ENCODE data around the gene TOP1.

Gene TOP1

GRCh38 chr20:41140226-41141133 lies 111.9 kb downstream of the TOP1 start:
- no peak overlapping the region for H3K4me3 ChIP-seq (ENCODE audit: low read depth, low read length)

DNA sequence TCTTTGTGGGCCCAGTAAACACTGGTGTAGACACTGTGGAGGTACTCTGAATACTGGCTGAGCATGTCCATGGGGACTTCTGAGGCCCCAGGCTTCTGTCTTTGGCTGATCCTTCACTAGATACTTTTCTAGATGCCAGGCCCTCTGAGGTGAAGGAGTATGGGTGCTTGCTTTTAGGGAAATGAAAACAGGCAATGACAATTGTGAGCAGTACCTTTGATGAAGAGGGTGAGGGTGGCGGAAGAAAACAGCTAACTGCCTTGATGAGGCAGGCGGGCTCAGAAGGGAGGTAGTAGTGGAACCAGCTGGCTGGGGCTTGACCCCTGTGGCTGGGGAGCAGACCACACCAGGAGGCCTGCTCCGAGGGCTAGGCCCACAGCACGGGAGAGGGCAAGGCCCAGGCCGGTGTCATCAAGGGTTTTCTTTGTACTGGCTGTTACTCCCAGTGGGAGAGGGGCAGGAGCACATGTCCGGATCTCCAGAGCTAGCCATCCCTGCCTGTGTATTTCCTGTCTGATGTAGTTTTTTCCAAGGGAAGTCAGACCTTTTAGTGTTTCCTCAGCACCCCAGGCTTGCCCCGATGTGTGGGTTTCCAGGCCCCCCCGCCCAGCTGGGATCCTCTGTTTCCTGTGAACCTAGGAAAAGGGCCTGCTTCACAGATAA lies 112.7 kb downstream of the TOP1 start:
- H3K4me3 ChIP-seq (ENCODE audit: low read depth, low read length): no peak overlapping the region

DNA sequence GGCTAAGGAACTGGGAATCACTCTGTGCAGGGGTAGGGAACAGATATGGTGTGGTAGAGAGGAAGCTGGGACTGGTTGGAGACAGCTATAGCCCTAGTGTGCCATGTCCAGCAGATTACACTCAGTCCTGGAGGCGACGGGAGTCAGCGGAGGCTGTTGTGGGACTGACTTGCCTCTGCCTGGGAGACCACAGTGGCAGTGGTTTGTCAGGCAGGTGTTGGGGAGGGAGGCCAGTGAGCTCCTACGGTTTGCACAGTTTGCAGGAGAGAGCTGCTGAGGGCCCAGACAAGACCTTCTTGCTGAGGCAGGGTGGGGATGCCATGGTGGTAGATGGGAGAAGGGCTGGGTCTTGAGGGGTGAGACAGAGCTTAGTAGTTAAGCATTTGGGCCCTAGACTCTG lies 113.6 kb downstream of the TOP1 start:
- H3K4me3 ChIP-seq (ENCODE audit: low read depth, low read length): no peak overlapping the region

- no peak overlapping the region for H3K4me3 ChIP-seq (ENCODE audit: low read depth, low read length)
Observed at GRCh38 chr20:41142919-41143318, 114.3 kb downstream of the TOP1 start.

DNA sequence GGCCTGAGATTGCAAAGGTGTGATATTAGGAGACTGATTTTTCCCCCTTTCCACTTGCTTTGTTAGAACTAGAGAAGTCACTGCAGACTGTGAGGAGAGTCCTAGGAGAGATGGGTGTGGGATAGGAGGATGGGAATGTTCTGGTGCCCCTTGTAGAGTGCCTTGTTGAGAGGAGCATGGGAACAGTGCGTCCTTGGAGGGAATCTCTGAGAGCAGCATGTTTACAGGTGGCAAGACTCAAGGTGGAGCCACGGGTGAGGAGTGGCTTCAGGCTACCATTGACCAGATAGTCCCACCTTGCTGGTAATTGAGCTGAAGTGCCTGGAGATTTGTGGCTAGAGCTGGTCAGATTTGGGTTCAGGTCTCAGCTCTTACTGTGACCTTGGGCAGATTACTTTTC lies 114.7 kb downstream of the TOP1 start:
- H3K4me3 ChIP-seq (ENCODE audit: low read depth, low read length): no peak overlapping the region

DNA sequence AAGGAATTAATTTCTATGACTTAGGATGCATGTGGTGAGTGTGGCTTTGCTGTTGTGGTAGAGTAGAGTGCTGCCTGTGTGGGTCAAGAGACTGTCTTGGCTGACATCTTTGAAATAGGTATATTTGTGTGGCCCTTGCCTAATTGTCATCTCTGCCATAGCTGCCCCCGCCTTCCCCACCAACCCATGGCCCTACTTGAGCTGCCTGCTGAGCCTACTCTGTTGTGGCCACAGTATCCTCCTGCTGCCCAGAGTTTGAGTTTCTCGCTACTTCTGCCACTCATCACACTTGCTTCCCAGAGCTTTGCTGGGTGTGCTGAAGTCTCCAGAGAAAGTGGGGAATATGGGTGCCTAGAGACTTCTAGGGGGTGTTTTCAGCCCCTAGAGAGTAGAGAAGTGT lies 116.7 kb downstream of the TOP1 start:
- no peak overlapping the region for H3K4me3 ChIP-seq (ENCODE audit: low read depth, low read length)

- H3K4me3 ChIP-seq (ENCODE audit: low read depth, low read length): no peak overlapping the region
Observed at GRCh38 chr20:41145821-41146620, 117.4 kb downstream of the TOP1 start.

- no peak overlapping the region for H3K4me3 ChIP-seq (ENCODE audit: low read depth, low read length)
Observed at GRCh38 chr20:41147767-41148191, 119.2 kb downstream of the TOP1 start.

DNA sequence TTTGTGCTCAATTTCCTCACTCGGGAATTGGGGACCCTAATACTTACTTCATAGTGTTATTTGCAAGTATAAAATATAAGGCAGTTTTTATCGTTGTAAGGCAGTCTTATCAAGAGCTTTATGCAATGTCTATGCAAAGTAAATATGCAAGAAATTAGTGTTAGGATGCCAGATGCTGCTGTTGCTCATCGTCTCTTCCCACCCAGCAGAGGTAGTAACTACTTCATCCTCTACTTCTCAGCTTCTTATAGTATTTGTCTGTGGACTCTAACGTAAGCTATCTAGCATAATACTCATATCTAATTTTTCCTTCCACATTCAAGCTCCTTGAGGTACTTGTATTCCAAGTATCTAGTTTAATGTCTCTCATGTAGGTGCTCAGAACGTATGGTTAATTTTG lies 120.3 kb downstream of the TOP1 start:
- H3K4me3 ChIP-seq (ENCODE audit: low read depth, low read length): no peak overlapping the region

- no peak overlapping the region for H3K4me3 ChIP-seq (ENCODE audit: low read depth, low read length)
Observed at GRCh38 chr20:41150664-41151063, 122.0 kb downstream of the TOP1 start.

GRCh38 chr20:41151134-41151869 lies 122.7 kb downstream of the TOP1 start:
- H3K4me3 ChIP-seq (ENCODE audit: low read depth, low read length): no peak overlapping the region

- no peak overlapping the region for H3K4me3 ChIP-seq (ENCODE audit: low read depth, low read length)
Observed at GRCh38 chr20:41152108-41152757, 123.6 kb downstream of the TOP1 start.

GRCh38 chr20:41154436-41155176 lies 126.0 kb downstream of the TOP1 start:
- no peak overlapping the region for H3K4me3 ChIP-seq (ENCODE audit: low read depth, low read length)

DNA sequence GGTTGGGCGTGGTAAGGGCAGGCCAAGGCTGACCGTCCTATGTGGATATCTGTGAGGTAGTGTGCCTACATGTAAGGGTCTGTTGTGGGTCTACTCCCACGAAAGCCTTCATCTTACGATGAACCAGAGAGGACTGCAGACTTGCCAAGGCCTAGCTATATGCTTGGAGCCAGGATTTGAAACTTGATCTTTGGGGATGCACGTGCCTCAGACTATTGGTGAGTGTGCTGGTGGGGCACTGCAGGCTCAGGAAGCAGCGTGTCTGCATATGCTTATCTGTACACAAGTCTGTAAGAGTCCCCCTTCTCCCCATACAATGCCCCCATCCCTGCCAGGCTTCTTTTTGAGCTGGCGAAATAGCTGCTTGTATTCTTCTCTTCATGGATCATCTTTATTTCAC lies 126.6 kb downstream of the TOP1 start:
- no peak overlapping the region for H3K4me3 ChIP-seq (ENCODE audit: low read depth, low read length)

DNA sequence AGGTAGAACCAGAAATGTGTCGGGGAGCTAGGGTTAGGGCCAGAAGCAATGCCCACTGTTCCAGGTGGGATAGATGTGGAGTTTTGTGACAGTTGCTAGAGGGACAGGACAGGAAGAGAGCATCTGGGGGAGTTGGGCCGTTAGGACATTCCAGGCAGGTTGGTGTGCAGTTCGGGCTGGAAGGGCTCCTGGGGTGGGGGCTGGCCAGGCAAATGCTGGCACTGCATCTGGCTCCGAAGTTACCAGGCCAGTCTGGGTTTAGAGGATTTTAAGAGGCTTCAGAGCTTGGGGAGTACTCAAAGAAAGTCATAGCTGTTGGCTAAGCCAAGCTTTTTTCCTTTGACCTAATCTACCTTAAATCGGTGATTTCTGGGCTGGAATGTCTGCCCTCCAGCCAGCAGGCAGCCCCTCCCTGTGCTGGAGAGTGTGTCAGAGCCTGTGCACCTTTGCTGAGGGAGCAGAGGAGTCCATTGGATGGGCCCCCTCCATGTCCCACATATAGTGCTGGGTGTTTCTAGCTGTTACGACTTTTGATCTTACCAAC lies 129.5 kb downstream of the TOP1 start:
- H3K4me3 ChIP-seq (ENCODE audit: low read depth, low read length): no peak overlapping the region

DNA sequence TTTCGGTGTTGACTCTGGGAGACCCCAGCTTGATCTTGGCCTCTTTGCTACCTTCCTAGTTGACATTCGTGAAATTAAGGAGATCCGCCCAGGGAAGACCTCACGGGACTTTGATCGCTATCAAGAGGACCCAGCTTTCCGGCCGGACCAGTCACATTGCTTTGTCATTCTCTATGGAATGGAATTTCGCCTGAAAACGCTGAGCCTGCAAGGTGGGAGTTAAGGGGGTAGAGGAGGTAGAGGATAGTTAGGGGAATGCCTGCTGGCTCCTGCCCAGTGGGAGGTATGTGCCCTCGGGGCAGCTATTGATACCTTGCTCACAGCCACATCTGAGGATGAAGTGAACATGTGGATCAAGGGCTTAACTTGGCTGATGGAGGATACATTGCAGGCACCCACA lies 130.9 kb downstream of the TOP1 start:
- no peak overlapping the region for H3K4me3 ChIP-seq (ENCODE audit: low read depth, low read length)

GRCh38 chr20:41160686-41161085 lies 132.1 kb downstream of the TOP1 start:
- no peak overlapping the region for H3K4me3 ChIP-seq (ENCODE audit: low read depth, low read length)

DNA sequence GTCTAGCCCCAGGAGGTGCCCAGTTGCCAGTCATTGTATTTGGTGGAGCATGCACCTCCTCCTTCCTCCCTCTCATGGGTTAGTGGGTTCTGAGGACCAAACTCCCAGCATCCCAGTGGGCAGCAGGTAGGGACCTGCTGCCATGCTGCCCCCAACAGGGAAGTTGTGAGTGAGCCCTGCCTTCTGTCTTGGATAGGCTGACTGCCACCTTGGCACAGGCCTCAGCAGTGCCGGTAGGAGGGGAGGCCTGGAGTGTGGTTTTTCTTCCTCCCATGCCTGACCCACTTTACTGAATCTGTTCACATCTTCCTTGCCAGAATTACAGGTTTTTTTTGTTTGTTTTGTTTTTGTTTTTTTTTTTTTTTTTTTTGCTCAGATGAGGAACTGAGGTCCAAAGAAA lies 133.3 kb downstream of the TOP1 start:
- H3K4me3 ChIP-seq (ENCODE audit: low read depth, low read length): no peak overlapping the region

DNA sequence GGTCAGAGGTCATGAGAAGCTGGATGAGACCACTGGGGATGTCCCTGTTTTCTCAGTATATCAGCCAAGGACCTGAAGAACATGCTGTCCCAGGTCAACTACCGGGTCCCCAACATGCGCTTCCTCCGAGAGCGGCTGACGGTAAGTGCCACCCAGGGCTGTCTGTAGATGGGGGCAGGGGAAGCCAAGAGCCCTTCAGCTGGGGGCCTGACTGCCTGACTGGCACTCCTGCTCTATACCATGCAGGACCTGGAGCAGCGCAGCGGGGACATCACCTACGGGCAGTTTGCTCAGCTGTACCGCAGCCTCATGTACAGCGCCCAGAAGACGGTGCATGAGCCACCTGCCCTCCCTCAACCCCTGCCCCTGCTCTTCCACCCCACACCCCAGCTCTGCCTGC lies 133.8 kb downstream of the TOP1 start:
- H3K4me3 ChIP-seq (ENCODE audit: low read depth, low read length): no peak overlapping the region

Data from iPS-11a (cell line).